IgD-negative memory B cell (primary cell): ENCODE data around the gene MTMR2. TPM values are rescaled to one million over a fixed set of nuclear protein-coding genes. Genes with fewer than 3 reads are reported as not detected.
"Not testable (repeated sequence)": the region's sequence is repeated elsewhere in the genome, so short reads cannot be mapped to it uniquely, and the experiment has no call there.

Experiments used
- H3K27ac Mint-ChIP-seq, 3 donors: one replicate each; pipeline ENCODE4 v1.8.0; 2020 to 2022; ENCODE audit warnings: mild to moderate bottlenecking in 3 of 3, mixed read lengths in 3 of 3, moderate library complexity in 1 of 3
- H3K27me3 Mint-ChIP-seq: one replicate; pipeline ENCODE4 v1.8.0; 2021; ENCODE audit warnings: mixed read lengths
- H3K36me3 Mint-ChIP-seq: one replicate; pipeline ENCODE4 v1.8.0; 2020; ENCODE audit warnings: mild to moderate bottlenecking, mixed read lengths
- H3K4me1 Mint-ChIP-seq, 3 donors: one replicate each; pipeline ENCODE4 v1.8.0; 2020 to 2022; ENCODE audit warnings: mixed read lengths in 3 of 3, mild to moderate bottlenecking in 1 of 3
- H3K4me3 Mint-ChIP-seq, 4 donors: one replicate each; pipeline ENCODE4 v1.8.0; 2020 to 2022; ENCODE audit warnings: mild to moderate bottlenecking in 4 of 4, mixed read lengths in 4 of 4, moderate library complexity in 3 of 4
- H3K9me3 Mint-ChIP-seq, 3 donors: one replicate each; pipeline ENCODE4 v1.8.0; 2020 to 2021; ENCODE audit warnings: mixed read lengths in 3 of 3, mild to moderate bottlenecking in 1 of 3
- polyA plus RNA-seq: library from polyadenylated mRNA; unstranded; fragments of 300-500 nt; fragmentation: Illumina TruSeq; gene quantifications from one replicate; pipeline ENCODE4 v1.2.3, GENCODE V29; 2021

Gene MTMR2
- polyA plus RNA-seq, 1 donor from 2014 or later: 7.2 TPM

DNA sequence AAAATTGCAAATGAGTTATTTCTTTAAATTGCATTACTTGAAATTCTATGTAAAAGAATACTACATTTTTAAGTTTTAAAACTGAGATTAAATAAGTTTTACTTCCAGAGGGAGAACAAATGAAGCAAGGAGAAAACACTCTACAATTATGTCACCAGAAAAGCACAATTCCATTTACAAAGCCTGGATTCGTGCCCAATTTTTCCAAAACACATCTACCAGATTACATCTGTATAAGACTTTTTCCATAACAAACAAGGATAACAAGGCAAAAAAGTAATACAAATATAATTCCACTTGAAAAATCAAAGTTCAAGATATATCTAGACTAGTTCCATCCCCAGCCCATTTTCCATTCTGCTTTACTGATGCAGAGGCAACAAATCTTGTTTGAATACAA, 40.5 kb downstream of the MTMR2 start:
- Mint-ChIP-seq H3K4me3 (no peak overlapping the region), H3K4me1 (peaks cover 0 to 2% (median under 1%) of the 10 kb centered on the region in 3 donors), H3K27me3 (no peaks in the 10 kb centered on the region), H3K27ac (no peak overlapping the region), H3K36me3 (peaks cover 12% of the 10 kb centered on the region), H3K9me3 (no peaks in the 10 kb centered on the region)

DNA sequence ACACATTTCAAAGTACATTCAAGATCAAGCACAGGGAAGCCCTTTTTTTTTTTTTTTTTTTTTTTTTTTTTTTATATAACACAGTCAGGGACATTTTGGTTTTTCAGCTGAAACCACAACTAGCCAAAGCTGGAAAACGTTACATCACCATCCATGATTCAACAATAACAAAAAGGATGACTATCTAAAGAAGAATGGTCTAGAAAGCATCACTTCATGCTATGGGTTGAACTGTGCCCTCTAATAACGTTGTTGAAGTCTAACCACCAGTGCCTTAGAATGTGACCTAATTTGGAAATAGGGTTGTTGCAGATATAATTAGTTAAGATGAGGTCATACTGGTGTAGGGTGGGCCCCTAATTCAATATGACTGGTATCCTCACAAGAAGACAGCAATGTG, 46.6 kb downstream of the MTMR2 start:
- no peak overlapping the region for H3K4me3 Mint-ChIP-seq
- H3K27ac Mint-ChIP-seq: no peak overlapping the region
- peaks cover 13% of the 10 kb centered on the region for H3K36me3 Mint-ChIP-seq
- peaks cover 0 to 2% (median 2%) of the 10 kb centered on the region in 3 donors for H3K9me3 Mint-ChIP-seq
- peaks cover 0 to 5% (median 0%) of the 10 kb centered on the region in 3 donors for H3K4me1 Mint-ChIP-seq
- H3K27me3 Mint-ChIP-seq: no peaks in the 10 kb centered on the region

DNA sequence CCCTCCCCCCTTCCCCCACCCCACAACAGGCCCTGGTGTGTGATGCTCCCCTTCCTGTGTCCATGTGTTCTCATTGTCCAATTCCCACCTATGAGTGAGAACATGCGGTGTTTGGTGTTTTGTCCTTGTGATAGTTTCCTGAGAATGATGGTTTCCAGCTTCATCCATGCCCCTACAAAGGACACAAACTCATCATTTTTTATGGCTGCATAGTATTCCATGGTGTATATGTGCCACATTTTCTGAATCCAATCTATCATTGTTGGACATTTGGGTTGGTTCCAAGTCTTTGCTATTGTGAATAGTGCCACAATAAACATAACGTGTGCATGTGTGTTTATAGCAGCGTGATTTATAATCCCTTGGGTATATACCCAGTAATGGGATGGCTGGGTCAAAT, 53.0 kb downstream of the MTMR2 start:
- H3K9me3 Mint-ChIP-seq, H3K27me3 Mint-ChIP-seq, H3K36me3 Mint-ChIP-seq, H3K4me1 Mint-ChIP-seq, H3K27ac Mint-ChIP-seq, H3K4me3 Mint-ChIP-seq: not testable (repeated sequence)

DNA sequence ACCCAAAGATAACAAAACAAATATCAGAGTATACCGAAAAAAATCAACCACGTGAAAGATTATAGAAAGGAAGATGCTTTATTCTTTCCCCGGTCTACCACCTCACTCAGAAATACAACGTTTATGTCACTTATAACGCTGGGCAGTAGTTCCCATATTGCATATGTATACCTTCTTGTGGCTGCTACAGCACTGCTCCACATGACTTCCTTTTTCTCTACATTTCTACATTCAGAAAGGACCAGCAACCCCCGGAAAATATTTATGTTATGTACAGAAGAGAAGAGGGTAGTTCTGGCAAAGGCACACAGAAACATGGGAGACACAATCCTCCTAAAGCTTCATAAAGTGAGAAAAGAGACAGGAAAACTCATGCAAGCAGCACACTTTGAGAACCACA, 56.8 kb downstream of the MTMR2 start:
- Mint-ChIP-seq H3K4me3 (no peak overlapping the region), H3K9me3 (no peaks in the 10 kb centered on the region), H3K27me3 (no peaks in the 10 kb centered on the region), H3K4me1 (peaks cover 0 to 3% (median 0%) of the 10 kb centered on the region in 3 donors), H3K27ac (no peak overlapping the region), H3K36me3 (peaks cover 8% of the 10 kb centered on the region)

DNA sequence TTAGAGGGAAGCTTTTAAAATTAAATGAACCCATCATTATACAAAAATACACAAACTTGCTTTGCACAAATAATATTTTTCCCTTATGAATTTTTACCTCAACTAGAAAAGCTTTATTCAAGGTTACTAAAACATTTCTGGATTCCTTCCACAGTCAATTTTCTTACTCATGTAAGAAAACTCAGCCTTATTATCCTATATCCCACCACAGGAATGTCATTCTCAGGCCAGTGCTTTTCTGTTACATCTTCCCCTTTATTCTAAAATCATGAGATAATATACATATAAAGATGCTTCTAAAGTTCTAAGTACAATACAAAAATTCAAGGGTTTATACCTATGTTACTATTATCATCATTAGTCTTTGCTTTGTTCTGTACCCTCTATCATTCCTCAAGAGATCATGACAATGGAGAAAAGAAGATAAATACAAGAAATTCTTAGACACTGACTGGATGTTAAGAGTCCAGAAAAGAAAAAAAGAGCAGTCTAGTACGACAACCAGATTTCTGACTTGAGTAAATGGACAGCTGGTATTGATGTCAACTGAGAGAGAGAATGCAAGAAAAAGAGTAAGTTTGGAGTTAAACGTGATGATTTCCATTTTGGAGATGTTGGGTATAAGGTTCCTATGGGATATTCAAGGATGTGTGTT, 60.3 kb downstream of the MTMR2 start:
- Mint-ChIP-seq H3K27ac (no peak overlapping the region), H3K4me1 (peaks cover 0 to 2% (median 0%) of the 10 kb centered on the region in 3 donors), H3K36me3 (peaks cover 8% of the 10 kb centered on the region), H3K4me3 (no peak overlapping the region), H3K27me3 (no peaks in the 10 kb centered on the region), H3K9me3 (no peaks in the 10 kb centered on the region)

DNA sequence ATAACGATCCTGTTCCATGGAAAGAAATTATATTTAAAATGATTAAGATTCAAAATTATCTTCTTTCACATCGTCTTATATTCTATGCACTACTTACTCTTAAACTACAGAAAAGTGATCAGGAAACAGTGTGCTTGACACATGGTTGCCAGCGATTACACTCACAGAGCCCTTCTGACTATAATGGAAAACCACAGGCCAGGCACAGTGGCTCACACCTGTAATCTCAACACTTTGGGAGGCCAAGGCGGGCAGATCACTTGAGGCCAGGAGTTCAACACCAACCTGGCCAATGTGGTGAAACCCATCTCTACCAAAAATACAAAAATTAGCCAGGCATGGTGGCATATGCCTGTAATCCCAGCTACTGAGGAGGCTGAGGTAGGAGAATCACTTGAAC, 63.9 kb downstream of the MTMR2 start:
- H3K4me3 Mint-ChIP-seq, H3K27ac Mint-ChIP-seq, H3K4me1 Mint-ChIP-seq, H3K9me3 Mint-ChIP-seq, H3K27me3 Mint-ChIP-seq: not testable (repeated sequence)
- H3K36me3 Mint-ChIP-seq: peaks cover 10% of the 10 kb centered on the region

DNA sequence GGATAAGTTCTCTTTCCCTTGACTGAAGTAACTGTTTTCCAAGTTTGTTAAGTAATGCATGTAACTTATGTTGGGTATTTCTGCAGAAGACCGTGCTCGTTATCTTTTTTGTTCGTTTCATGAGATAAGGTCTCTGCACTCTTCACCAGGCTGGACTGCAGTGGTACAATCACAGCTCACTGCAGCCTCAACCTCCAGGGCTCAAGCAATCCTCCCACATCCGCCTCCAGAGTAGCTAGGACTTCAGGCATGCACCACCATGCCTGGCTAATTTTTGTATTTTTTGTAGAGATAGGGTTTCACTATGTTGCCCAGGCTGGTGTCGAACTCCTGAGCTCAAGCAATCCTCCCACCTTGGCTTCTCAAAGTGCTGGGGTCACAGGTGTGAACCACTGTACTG, 69.5 kb downstream of the MTMR2 start:
- H3K36me3 Mint-ChIP-seq, H3K27ac Mint-ChIP-seq, H3K9me3 Mint-ChIP-seq, H3K4me1 Mint-ChIP-seq, H3K27me3 Mint-ChIP-seq, H3K4me3 Mint-ChIP-seq: not testable (repeated sequence)

DNA sequence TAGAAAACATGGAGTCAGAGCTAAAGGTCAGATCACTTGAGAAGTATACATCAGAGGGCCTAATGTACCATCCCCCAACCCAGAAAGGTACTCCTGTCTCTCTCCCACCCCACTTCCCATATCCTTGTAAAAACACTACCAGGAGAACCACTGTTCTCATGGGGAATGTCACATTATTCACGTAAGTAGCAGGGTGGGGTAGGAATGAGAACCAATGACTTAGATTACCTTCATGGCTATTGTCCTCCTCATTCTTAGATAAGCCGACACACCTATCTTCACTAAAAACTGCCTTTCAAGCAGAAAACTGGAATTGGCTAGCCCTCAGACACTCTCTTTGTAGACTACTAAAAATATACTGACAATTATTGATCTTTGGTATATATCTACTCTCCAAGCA, 70.0 kb downstream of the MTMR2 start:
- H3K27ac Mint-ChIP-seq: no peak overlapping the region

DNA sequence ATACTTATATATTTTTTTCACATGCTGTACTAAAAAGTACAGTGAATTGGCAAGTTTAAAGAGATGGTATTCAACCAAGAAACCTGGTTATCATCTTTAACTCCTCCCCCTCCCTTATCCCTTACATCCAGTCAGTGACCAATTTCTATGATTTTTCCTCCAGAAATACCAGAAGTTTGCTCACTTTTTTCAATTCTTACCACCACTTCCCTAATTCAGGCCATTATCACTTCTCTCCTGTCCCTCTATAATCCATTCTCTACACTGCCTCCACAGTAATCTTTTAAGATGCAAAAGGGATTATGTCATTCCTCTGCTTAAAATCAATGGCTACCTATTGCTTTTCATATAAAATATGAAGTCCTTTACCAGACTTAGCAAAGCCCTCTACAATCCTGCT, 70.8 kb downstream of the MTMR2 start:
- peaks cover 6% of the 10 kb centered on the region for H3K36me3 Mint-ChIP-seq
- no peaks in the 10 kb centered on the region for H3K9me3 Mint-ChIP-seq
- no peak overlapping the region for H3K4me3 Mint-ChIP-seq
- H3K27me3 Mint-ChIP-seq: no peaks in the 10 kb centered on the region
- H3K27ac Mint-ChIP-seq: no peak overlapping the region
- H3K4me1 Mint-ChIP-seq: no peaks in the 10 kb centered on the region

More for the DNA sequence above, 70.0 kb downstream of the MTMR2 start:
- Mint-ChIP-seq H3K4me3 (no peak overlapping the region), H3K27me3 (no peaks in the 10 kb centered on the region), H3K4me1 (no peaks in the 10 kb centered on the region), H3K9me3 (no peaks in the 10 kb centered on the region), H3K36me3 (peaks cover 6% of the 10 kb centered on the region)

DNA sequence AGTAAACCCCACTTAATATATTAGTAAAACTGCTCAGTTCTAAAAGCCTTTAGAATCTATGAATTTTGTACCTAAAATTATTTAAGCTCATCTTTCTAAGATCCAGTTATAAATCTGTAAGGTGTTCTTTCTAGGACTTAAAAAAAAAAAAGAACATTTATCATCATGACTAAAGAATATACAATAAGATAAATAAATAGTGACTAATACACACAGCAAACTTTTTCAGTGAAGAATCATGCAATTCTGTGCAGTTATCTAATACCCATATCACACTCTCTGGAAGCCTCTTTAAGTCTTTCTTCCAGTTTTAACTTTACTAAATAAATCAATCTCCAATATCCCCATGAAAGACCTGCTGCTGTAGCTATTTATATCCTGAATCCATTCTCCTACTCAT, 73.8 kb downstream of the MTMR2 start:
- Mint-ChIP-seq H3K27ac (no peak overlapping the region), H3K36me3 (peaks cover 2% of the 10 kb centered on the region), H3K27me3 (no peaks in the 10 kb centered on the region), H3K4me3 (no peak overlapping the region), H3K9me3 (no peaks in the 10 kb centered on the region), H3K4me1 (no peaks in the 10 kb centered on the region)

DNA sequence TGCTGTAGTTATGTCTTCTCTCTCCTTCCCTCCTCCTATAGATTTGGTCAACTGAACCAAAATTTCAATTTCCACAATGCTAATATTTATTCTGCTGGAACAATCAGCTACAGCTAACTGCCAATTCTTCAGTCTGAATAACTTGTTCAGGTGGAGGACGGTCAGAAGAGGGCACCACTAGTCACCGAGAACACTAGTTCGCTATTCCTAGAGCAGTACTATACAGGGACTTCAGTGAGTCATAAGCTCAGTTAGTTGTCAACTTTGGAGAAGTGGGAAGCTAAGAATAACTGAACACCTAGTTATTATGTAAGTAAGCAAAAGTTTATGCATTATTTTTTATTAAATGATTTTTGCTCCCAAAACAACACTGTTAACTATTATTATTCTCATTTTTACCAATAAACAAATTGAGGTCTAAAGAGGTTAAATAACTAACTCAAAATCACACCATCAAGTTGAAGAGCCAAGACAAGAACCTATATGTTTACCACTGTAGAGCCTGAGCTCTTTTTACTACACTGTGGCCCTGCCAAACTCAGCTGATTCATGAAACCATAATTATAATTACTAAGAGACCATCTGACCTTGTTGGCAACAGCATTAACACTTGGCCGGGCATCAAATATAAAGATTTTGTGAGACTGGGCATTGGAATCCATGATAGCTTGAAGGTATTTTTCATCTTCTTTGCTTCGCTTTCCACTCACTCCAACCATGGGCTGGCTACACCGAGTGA, 74.7 kb downstream of the MTMR2 start:
- H3K9me3 Mint-ChIP-seq: no peaks in the 10 kb centered on the region
- H3K4me3 Mint-ChIP-seq: no peak overlapping the region
- H3K4me1 Mint-ChIP-seq: no peaks in the 10 kb centered on the region
- no peaks in the 10 kb centered on the region for H3K27me3 Mint-ChIP-seq
- H3K36me3 Mint-ChIP-seq: peaks cover 2% of the 10 kb centered on the region
- H3K27ac Mint-ChIP-seq: no peak overlapping the region

DNA sequence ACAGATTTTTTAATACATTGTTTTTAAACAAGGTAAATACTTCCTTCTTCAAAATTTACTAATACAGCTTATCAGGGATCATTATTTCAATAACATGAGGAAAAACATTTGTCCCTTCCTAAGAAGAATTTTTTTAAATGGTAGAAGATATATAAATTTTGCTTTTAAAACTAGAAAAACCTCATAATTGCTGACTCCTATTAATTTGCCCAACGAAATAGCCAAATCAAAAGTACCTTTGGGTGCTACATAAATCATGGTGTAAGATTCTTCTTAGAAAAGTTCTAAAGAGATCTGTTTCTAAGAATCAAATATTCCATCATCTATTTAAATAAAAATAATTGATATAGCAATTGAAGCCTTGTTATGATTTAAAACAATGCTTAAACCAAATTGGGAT, 78.7 kb downstream of the MTMR2 start:
- H3K27ac Mint-ChIP-seq: no peak overlapping the region
- H3K4me3 Mint-ChIP-seq: no peak overlapping the region
- no peaks in the 10 kb centered on the region for H3K27me3 Mint-ChIP-seq
- no peaks in the 10 kb centered on the region for H3K4me1 Mint-ChIP-seq
- no peaks in the 10 kb centered on the region for H3K9me3 Mint-ChIP-seq
- no peaks in the 10 kb centered on the region for H3K36me3 Mint-ChIP-seq

DNA sequence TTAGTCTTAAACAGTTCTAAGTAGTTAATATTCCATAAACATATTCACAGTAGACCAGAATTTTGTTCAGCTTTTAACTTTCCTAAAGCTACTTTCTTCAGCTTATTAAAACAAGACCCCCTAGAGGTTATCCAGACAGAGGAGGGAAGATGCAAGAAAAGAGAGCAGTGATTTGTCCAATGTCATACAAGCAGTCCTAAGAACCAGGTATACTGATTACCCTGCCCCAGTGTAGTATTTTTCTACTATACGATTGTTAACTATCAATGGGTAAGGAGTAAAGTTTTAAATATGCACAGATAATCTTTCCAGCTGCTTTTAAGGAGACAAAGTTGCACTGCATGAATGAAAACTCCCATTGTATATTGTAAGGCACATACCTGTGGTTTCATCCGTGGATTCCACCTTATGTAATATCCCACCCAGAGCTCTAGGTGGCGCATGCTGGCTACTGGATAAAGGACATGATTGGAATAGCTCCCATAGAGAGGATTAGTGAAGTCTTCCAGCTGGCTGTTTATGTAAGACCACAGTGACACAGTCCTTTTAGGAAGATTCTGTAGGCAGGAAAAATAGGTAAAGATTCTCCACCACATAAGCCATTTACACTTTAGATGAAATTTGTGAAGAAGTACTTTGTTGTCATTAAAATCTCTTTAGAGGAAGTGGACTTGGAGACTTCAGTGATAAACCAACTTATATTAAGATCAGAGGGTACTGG, 88.0 kb downstream of the MTMR2 start:
- Mint-ChIP-seq H3K27ac (peak overlapping the region in 2 of 3 donors; percentile 2 to 11), H3K9me3 (no peaks in the 10 kb centered on the region), H3K4me1 (peaks cover 0 to 2% (median 0%) of the 10 kb centered on the region in 3 donors), H3K27me3 (no peaks in the 10 kb centered on the region), H3K4me3 (no peak overlapping the region), H3K36me3 (peaks cover under 1% of the 10 kb centered on the region)

DNA sequence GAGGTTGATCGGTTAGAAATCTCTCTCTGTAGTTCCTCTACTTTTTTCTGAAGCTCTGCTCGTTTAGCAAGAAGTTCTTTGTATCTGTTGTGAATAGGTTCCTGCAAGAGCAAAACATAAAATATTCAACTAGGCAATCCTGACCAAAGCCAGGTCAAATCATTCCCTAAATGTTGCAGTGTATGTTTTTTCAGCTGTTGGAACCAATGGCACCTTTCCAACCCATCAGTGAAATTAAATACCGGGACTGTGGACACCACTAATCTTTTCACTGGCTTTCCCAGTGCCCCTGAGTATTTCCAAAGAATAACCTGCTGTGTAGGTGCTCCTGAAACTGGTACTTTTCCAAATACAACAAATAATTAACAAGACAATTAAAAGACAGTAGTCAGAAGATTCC, 88.6 kb downstream of the MTMR2 start:
- Mint-ChIP-seq H3K27me3 (no peaks in the 10 kb centered on the region), H3K27ac (peak overlapping the region in 2 of 3 donors; percentile 11 to 71), H3K9me3 (no peaks in the 10 kb centered on the region), H3K4me3 (peak overlapping the region in 1 of 4 donors; percentile 9), H3K4me1 (peaks cover 0 to 2% (median 0%) of the 10 kb centered on the region in 3 donors), H3K36me3 (peaks cover 5% of the 10 kb centered on the region)

DNA sequence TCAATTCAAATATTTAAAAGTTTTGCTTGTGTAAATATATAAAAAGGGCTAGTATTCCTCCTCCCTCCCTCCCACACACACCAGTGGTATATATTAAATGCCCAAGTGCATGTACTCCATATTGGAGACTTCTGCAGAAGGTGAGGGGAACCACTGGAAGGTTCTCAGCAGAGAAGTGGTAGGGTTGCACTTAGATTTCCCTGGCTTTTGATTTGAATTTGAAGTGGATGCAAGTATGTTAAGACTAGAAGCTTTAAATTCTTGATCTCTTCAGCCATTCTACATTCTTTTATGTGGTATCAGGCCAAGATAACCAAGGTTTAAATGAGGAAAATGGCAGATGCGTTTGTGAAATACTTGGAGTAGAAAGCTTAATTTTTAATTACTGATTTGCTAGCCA, 90.5 kb downstream of the MTMR2 start:
- peak overlapping the region in 1 of 3 donors; percentile 50 for H3K27ac Mint-ChIP-seq
- peaks cover 7% of the 10 kb centered on the region for H3K36me3 Mint-ChIP-seq

More for the DNA sequence above, 90.5 kb downstream of the MTMR2 start:
- H3K9me3 Mint-ChIP-seq: no peaks in the 10 kb centered on the region
- H3K27me3 Mint-ChIP-seq: no peaks in the 10 kb centered on the region
- H3K4me3 Mint-ChIP-seq: no peak overlapping the region
- peaks cover 0 to 4% (median 0%) of the 10 kb centered on the region in 3 donors for H3K4me1 Mint-ChIP-seq
